Dendritic cell treated with granulocyte-macrophage colony-stimulating factor and Interleukin-4, amounts not matched to agents 40 ng/mL and 50 ng/mL, for 4 days (primary cell): Measurements from ENCODE around the gene PLEKHA4.
"Not testable (repeated sequence)": the region's sequence is repeated elsewhere in the genome, so short reads cannot be mapped to it uniquely, and the experiment has no call there.

Source experiments
- H3K27ac Mint-ChIP-seq: one replicate; pipeline ENCODE4 v1.8.0; 2022; ENCODE audit warnings: mild to moderate bottlenecking, mixed read lengths
- H3K27me3 Mint-ChIP-seq: one replicate; pipeline ENCODE4 v1.8.0; 2022; ENCODE audit warnings: mild to moderate bottlenecking, mixed read lengths
- H3K36me3 Mint-ChIP-seq: one replicate; pipeline ENCODE4 v1.8.0; 2022; ENCODE audit warnings: low read depth, mixed read lengths
- H3K4me1 Mint-ChIP-seq: one replicate; pipeline ENCODE4 v1.8.0; 2022; ENCODE audit warnings: low read depth, mixed read lengths
- H3K4me3 Mint-ChIP-seq: one replicate; pipeline ENCODE4 v1.8.0; 2022; ENCODE audit warnings: mild to moderate bottlenecking, moderate library complexity, mixed read lengths
- H3K9me3 Mint-ChIP-seq: one replicate; pipeline ENCODE4 v1.8.0; 2022; ENCODE audit warnings: mixed read lengths
- intact Hi-C: fragments of 100-400 bp; cut with micrococcal nuclease; formaldehyde crosslinking; loops from one replicate; pipeline ENCODE4 v1.15.0; 2022

PLEKHA4 gene

GRCh38 chr19:48879025-48879637, 10.7 kb upstream of the PLEKHA4 start:
- Mint-ChIP-seq H3K27ac (peak overlapping the region; percentile 85), H3K4me3 (peak overlapping the region; percentile 9), H3K27me3 (peaks cover 2% of the 10 kb centered on the region), H3K9me3 (peaks cover 9% of the 10 kb centered on the region), H3K4me1 (peaks cover 71% of the 10 kb centered on the region), H3K36me3 (peaks cover 43% of the 10 kb centered on the region)
- intact Hi-C loops, result no loop called here

GRCh38 chr19:48878196-48879024, 10.0 kb upstream of the PLEKHA4 start:
- intact Hi-C loops, result no loop called here
- Mint-ChIP-seq H3K36me3 (peaks cover 50% of the 10 kb centered on the region), H3K9me3 (peaks cover 9% of the 10 kb centered on the region), H3K4me3 (peak overlapping the region; percentile 20), H3K27ac (peak overlapping the region; percentile 85), H3K4me1 (peaks cover 72% of the 10 kb centered on the region), H3K27me3 (peaks cover 2% of the 10 kb centered on the region)

- Mint-ChIP-seq H3K4me3 (peak overlapping the region; percentile 20), H3K36me3 (peaks cover 56% of the 10 kb centered on the region), H3K27me3 (peaks cover 2% of the 10 kb centered on the region), H3K9me3 (peaks cover 8% of the 10 kb centered on the region), H3K27ac (peak overlapping the region; percentile 85), H3K4me1 (peaks cover 72% of the 10 kb centered on the region)
- intact Hi-C loops, result no loop called here
Measured at GRCh38 chr19:48877855-48878195, 9.4 kb upstream of the PLEKHA4 start.

- H3K9me3 Mint-ChIP-seq, intact Hi-C loops, H3K27me3 Mint-ChIP-seq: not testable (repeated sequence)
- Mint-ChIP-seq H3K4me3 (peak overlapping the region; percentile 100), H3K36me3 (peaks cover 63% of the 10 kb centered on the region), H3K4me1 (peaks cover 65% of the 10 kb centered on the region), H3K27ac (peak overlapping the region; percentile 100)
Measured at GRCh38 chr19:48876043-48876981, 7.9 kb upstream of the PLEKHA4 start.

- Mint-ChIP-seq H3K27ac (peak overlapping the region; percentile 100), H3K27me3 (no peaks in the 10 kb centered on the region), H3K4me3 (peak overlapping the region; percentile 100), H3K36me3 (peaks cover 63% of the 10 kb centered on the region), H3K9me3 (no peaks in the 10 kb centered on the region), H3K4me1 (peaks cover 52% of the 10 kb centered on the region)
- intact Hi-C loops, result loop anchor here (1.0 kb wide), 1 partner anchor 26 kb away; the partner anchor contains the start of gene NUCB1
Measured at GRCh38 chr19:48874303-48875135, 6.1 kb upstream of the PLEKHA4 start.

GRCh38 chr19:48873476-48874302, 5.3 kb upstream of the PLEKHA4 start:
- Mint-ChIP-seq H3K9me3 (no peaks in the 10 kb centered on the region), H3K27ac (peak overlapping the region; percentile 100), H3K4me1 (peaks cover 56% of the 10 kb centered on the region), H3K36me3 (peaks cover 63% of the 10 kb centered on the region), H3K4me3 (peak overlapping the region; percentile 100), H3K27me3 (no peaks in the 10 kb centered on the region)
- intact Hi-C loops, result loop anchor here (2.0 kb wide), 1 partner anchor 35 kb away; no protein-coding TSS in a partner anchor

- peak overlapping the region; percentile 100 for H3K4me3 Mint-ChIP-seq
- peaks cover 57% of the 10 kb centered on the region for H3K4me1 Mint-ChIP-seq
- H3K27me3 Mint-ChIP-seq, result peaks cover 4% of the 10 kb centered on the region
- peak overlapping the region; percentile 100 for H3K27ac Mint-ChIP-seq
- intact Hi-C loops, result loop anchor here (1.0 to 2.0 kb wide), 2 partner anchors 34 to 94 kb away; no protein-coding TSS in a partner anchor
- peaks cover 59% of the 10 kb centered on the region for H3K36me3 Mint-ChIP-seq
- H3K9me3 Mint-ChIP-seq, result no peaks in the 10 kb centered on the region
Measured at GRCh38 chr19:48872884-48873475, 4.6 kb upstream of the PLEKHA4 start.

- Mint-ChIP-seq H3K27ac (peak within 1 kb of the TSS; percentile 100), H3K4me1 (peaks cover 52% of the 10 kb centered on the region), H3K27me3 (peaks cover 7% of the 10 kb centered on the region), H3K4me3 (peak within 1 kb of the TSS; percentile 100), H3K9me3 (no peaks in the 10 kb centered on the region), H3K36me3 (peaks cover 52% of the 10 kb centered on the region)
- intact Hi-C loops, result loop anchor here (1.0 to 2.0 kb wide), 2 partner anchors 34 to 95 kb away; no protein-coding TSS in a partner anchor
Measured at GRCh38 chr19:48872182-48872883, 3.9 kb upstream of the PLEKHA4 start, which contains the start of gene PPP1R15A. Gene PPP1R15A (plus strand): TSS chr19:48872421. CDS start chr19:48873234, 813 bp downstream.

- Mint-ChIP-seq H3K36me3 (peaks cover 45% of the 10 kb centered on the region), H3K27ac (peak overlapping the region; percentile 100), H3K4me1 (peaks cover 48% of the 10 kb centered on the region), H3K27me3 (peaks cover 14% of the 10 kb centered on the region)
- H3K9me3 Mint-ChIP-seq, H3K4me3 Mint-ChIP-seq: not testable (repeated sequence)
- intact Hi-C loops, result loop anchor here (1.0 to 2.0 kb wide), 2 partner anchors 33 to 96 kb away; no protein-coding TSS in a partner anchor
Measured at GRCh38 chr19:48871471-48872181, 3.2 kb upstream of the PLEKHA4 start.

GRCh38 chr19:48870048-48870447, 1.6 kb upstream of the PLEKHA4 start:
- H3K9me3 Mint-ChIP-seq, result no peaks in the 10 kb centered on the region
- peaks cover 27% of the 10 kb centered on the region for H3K27me3 Mint-ChIP-seq
- no peak overlapping the region for H3K4me3 Mint-ChIP-seq
- intact Hi-C loops, result no loop called here
- H3K27ac Mint-ChIP-seq, result no peak overlapping the region
- peaks cover 32% of the 10 kb centered on the region for H3K4me1 Mint-ChIP-seq
- H3K36me3 Mint-ChIP-seq, result peaks cover 30% of the 10 kb centered on the region

GRCh38 chr19:48867746-48868113, 687 bp downstream of the PLEKHA4 start:
- Mint-ChIP-seq H3K27me3 (peaks cover 34% of the 10 kb centered on the region), H3K9me3 (no peaks in the 10 kb centered on the region), H3K4me3 (no peak overlapping the region), H3K4me1 (peaks cover 15% of the 10 kb centered on the region), H3K27ac (peak overlapping the region; percentile 31), H3K36me3 (peaks cover 6% of the 10 kb centered on the region)
- intact Hi-C loops, result no loop called here
